ENCODE measurements around the gene UTS2R. TPM values are rescaled to one million over a fixed set of nuclear protein-coding genes. Genes with fewer than 3 reads are reported as not detected.
"Not testable (repeated sequence)": the region's sequence is repeated elsewhere in the genome, so short reads cannot be mapped to it uniquely, and the experiment has no call there.

UTS2R gene
- total RNA-seq, 1 donor from 2014 or later, result not detected

DNA sequence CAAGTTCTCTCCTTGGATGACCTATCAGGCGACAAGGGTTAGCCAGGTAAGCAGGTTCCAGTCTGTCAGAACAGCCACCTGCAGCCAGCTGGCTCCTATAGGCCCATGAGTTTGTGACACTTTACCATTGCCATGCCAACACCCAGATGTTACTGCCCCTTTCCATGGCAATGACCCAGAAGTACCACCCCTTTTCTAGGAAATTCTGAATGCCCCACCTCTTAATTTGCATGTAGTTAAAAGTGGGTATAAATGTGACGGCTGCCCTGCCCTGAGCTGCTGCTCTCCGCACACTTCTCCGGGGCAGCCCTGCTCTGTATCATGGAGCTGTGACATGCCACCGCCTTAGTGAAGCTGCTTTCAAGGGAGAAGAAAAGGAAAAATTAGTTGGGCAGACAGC is 28.0 kb upstream of the UTS2R start:
- Mint-ChIP-seq H3K4me1 (ENCODE audit: unreplicated experiment) (no peaks in the 10 kb centered on the region), H3K9me3 (ENCODE audit: unreplicated experiment) (no peaks in the 10 kb centered on the region), H3K27ac (ENCODE audit: unreplicated experiment) (no peak overlapping the region), H3K36me3 (ENCODE audit: low read depth, unreplicated experiment) (no peaks in the 10 kb centered on the region), H3K4me3 (ENCODE audit: unreplicated experiment) (no peak overlapping the region), H3K27me3 (ENCODE audit: unreplicated experiment) (peaks cover 4% of the 10 kb centered on the region)
- no peak for DNase-seq (ENCODE audit: low spot score)
- TF ChIP-seq, protein P1, sequence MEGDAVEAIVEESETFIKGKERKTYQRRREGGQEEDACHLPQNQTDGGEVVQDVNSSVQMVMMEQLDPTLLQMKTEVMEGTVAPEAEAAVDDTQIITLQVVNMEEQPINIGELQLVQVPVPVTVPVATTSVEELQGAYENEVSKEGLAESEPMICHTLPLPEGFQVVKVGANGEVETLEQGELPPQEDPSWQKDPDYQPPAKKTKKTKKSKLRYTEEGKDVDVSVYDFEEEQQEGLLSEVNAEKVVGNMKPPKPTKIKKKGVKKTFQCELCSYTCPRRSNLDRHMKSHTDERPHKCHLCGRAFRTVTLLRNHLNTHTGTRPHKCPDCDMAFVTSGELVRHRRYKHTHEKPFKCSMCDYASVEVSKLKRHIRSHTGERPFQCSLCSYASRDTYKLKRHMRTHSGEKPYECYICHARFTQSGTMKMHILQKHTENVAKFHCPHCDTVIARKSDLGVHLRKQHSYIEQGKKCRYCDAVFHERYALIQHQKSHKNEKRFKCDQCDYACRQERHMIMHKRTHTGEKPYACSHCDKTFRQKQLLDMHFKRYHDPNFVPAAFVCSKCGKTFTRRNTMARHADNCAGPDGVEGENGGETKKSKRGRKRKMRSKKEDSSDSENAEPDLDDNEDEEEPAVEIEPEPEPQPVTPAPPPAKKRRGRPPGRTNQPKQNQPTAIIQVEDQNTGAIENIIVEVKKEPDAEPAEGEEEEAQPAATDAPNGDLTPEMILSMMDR (IDR thresholded peaks at IDR 0.05; ENCODE audit: unreplicated experiment), result no peak

DNA sequence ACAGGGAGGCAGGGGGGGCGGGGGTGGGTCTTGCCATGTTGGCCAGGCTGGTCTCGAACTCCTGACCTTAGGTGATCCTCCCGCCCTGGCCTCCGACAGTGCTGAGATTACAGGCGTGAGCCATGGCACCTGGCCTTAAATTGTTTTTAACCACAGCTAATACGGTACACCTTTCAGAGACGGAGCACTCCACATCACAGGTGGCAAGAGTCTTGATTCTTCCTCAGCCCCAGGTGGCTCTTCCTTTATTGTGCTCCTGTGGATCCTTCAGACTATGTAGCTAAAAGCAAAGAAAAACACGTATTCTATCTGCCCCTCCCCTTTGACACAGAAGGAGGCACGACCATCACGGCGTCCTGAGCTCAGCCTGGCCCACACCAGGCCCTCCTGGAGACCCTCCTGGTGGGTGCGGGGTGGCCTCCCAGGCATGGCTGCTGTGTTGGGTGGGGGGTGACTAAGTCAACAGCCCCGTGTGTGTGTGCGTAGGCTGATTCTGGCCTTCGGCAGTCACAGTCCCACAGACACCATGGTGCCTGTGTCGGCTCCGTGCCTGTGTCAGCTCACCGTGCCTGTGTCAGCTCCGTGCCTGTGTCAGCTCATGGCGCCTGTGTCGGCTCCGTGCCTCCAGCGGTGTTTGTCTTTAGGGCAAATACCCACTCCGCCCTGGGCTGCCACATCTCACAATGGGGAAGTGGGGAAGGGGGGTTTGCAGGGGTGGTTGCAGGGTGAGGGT is 27.2 kb upstream of the UTS2R start:
- H3K9me3 Mint-ChIP-seq (ENCODE audit: unreplicated experiment), result no peaks in the 10 kb centered on the region
- TF ChIP-seq, protein P1 (IDR thresholded peaks at IDR 0.05; ENCODE audit: unreplicated experiment), result no peak
- H3K27me3 Mint-ChIP-seq (ENCODE audit: unreplicated experiment), result peaks cover 4% of the 10 kb centered on the region
- DNase-seq (ENCODE audit: low spot score), result no peak
- no peaks in the 10 kb centered on the region for H3K36me3 Mint-ChIP-seq (ENCODE audit: low read depth, unreplicated experiment)
- no peaks in the 10 kb centered on the region for H3K4me1 Mint-ChIP-seq (ENCODE audit: unreplicated experiment)
- no peak overlapping the region for H3K4me3 Mint-ChIP-seq (ENCODE audit: unreplicated experiment)
- no peak overlapping the region for H3K27ac Mint-ChIP-seq (ENCODE audit: unreplicated experiment)

DNA sequence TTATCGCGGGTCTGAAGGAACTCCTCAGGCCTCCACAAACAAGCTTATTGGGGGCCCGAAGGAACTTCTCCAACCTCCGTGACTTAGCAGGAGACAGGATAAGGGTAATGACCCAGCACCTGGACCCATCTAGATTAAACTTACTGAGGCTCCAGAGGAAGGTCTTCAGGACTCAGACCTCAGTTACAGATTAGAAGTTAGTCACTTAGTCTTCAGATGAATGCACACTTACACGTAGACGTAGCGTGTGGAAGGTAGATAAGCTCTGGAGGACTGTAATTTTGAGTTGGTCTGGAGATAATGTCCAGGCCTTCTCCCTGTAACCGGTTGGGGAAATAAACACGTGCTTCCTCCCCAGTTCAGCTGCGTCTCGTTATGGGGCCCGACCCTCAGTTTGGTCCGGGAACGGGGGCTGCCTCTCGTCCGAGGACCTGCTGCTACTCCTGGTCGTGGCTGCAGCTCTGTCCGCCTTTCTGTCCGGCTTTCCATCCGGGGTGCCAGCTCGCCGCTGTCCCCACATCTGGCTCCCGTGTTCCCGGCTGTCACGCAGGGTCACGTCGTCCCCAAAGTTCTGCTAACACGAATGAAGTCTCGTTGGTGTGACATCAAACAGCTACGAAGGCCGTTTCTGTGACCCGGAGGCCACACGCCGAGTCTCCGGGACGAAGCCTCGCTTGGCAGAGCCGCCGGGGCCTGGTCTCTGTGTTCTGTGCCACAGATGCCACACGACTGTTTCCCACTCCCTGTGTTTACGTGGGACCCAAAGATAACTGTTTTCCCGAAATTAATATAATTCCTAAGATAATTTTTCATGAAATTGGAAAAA is 26.2 kb upstream of the UTS2R start:
- H3K9me3 Mint-ChIP-seq (ENCODE audit: unreplicated experiment), result no peaks in the 10 kb centered on the region
- TF ChIP-seq, protein P1 (IDR thresholded peaks at IDR 0.05; ENCODE audit: unreplicated experiment), result no peak
- no peak for DNase-seq (ENCODE audit: low spot score)
- H3K4me1 Mint-ChIP-seq (ENCODE audit: unreplicated experiment), result no peaks in the 10 kb centered on the region
- H3K36me3 Mint-ChIP-seq (ENCODE audit: low read depth, unreplicated experiment), result no peaks in the 10 kb centered on the region
- H3K4me3 Mint-ChIP-seq (ENCODE audit: unreplicated experiment), result no peak overlapping the region
- H3K27me3 Mint-ChIP-seq (ENCODE audit: unreplicated experiment), result peaks cover 4% of the 10 kb centered on the region
- no peak overlapping the region for H3K27ac Mint-ChIP-seq (ENCODE audit: unreplicated experiment)

DNA sequence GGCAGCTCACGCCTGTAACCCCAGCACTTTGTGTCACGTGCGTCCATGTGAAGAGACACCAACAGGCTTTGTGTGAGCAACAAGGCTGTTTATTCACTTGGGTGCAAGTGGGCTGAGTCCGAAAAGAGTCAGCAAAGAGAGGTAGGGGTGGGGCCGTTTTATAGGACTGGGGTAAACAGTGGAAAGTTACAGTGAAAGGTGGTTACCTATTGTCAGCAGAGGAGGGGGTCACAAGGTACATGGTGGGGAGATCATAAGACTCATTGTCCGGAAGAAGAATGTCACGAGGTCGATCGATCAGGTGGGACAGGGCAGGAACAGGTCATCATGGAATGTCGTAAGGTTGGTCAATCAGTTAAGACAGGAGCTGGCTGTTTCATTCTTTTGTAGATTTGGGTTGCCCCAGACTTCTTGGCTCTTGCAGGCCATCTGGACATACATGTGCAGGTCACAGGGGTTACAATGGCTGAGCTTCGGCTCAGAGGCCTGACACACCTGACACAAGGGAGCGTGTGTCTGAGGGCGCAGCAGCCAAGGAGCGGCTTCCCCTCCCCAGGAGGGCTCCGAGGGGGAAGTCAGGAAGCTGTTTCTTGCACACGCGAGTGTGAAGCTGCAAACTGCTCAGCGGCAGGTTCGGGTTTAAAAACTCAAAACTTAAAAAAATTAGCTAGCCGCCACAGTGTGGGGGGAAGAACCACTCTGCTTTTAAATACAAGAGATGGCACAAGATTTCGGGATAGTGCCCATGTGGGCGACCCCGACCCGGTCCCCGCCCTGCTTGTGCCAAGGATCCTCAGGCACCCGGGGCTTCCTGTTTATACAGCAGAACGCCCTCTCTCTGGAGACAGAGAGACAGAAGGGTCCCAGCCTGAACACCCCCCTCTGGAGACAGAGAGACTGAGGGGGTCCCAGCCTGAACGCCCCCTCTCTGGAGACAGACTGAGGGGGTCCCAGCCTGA is 24.9 kb upstream of the UTS2R start:
- peak overlapping the region; percentile 2 for H3K4me3 Mint-ChIP-seq (ENCODE audit: unreplicated experiment)
- TF ChIP-seq, protein P1 (IDR thresholded peaks at IDR 0.05; ENCODE audit: unreplicated experiment), result no peak
- H3K36me3 Mint-ChIP-seq (ENCODE audit: low read depth, unreplicated experiment), result no peaks in the 10 kb centered on the region
- peak overlapping the region; percentile 32 for H3K27ac Mint-ChIP-seq (ENCODE audit: unreplicated experiment)
- H3K4me1 Mint-ChIP-seq (ENCODE audit: unreplicated experiment), result no peaks in the 10 kb centered on the region
- peaks cover 6% of the 10 kb centered on the region for H3K27me3 Mint-ChIP-seq (ENCODE audit: unreplicated experiment)
- no peak for DNase-seq (ENCODE audit: low spot score)
- no peaks in the 10 kb centered on the region for H3K9me3 Mint-ChIP-seq (ENCODE audit: unreplicated experiment)

DNA sequence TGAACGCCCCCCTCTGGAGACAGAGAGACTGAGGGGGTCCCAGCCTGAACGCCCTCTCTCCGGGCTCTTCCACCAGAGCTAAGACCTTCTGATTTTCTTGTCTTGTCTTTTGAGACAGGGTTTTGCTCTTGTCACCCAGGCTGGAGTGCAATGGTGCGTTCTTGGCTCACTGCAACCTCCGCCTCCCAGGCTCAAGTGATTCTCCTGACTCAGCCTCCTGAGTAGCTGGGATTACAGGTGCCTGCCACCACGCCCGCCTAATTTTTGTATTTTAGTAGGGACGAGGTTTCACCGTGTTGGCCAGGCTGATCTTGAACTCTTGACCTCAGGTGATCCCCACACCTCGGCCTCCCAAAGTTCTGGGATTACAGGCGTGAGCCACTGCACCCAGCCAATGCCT is 23.6 kb upstream of the UTS2R start:
- not testable (repeated sequence) for H3K4me3 Mint-ChIP-seq (ENCODE audit: unreplicated experiment); H3K4me1 Mint-ChIP-seq (ENCODE audit: unreplicated experiment); DNase-seq (ENCODE audit: low spot score); H3K36me3 Mint-ChIP-seq (ENCODE audit: low read depth, unreplicated experiment); H3K27me3 Mint-ChIP-seq (ENCODE audit: unreplicated experiment); H3K9me3 Mint-ChIP-seq (ENCODE audit: unreplicated experiment); H3K27ac Mint-ChIP-seq (ENCODE audit: unreplicated experiment)

Measured in endothelial cell (in vitro differentiated cells).